Mesendoderm (in vitro differentiated cells): ENCODE results near the gene CAMTA1.

Source experiments
- DNase-seq: peaks from one replicate; pipeline ENCODE4 v3.0.0; 2013
- H2AK5ac ChIP-seq: 2 replicates; pipeline ENCODE4 v1.6.1; 2013; ENCODE audit warnings: low read length, inconsistent platforms
- H2BK120ac ChIP-seq: 2 replicates; pipeline ENCODE4 v1.6.1; 2013; ENCODE audit warnings: low read depth, mild to moderate bottlenecking, low read length, moderate library complexity, mixed read lengths
- H2BK15ac ChIP-seq: replicated peaks from 2 replicates; pipeline ENCODE4 v1.6.1; 2013; ENCODE audit warnings: low read depth, mild to moderate bottlenecking, moderate library complexity
- H2BK5ac ChIP-seq: 2 replicates; pipeline ENCODE4 v1.6.1; 2013; ENCODE audit warnings: low read length, inconsistent platforms
- H3K18ac ChIP-seq: 2 replicates; pipeline ENCODE4 v1.6.1; 2013; ENCODE audit warnings: mild to moderate bottlenecking, low read length, mixed read lengths
- H3K23ac ChIP-seq: one replicate; pipeline ENCODE4 v1.6.1; 2013; ENCODE audit warnings: low read length
- H3K27ac ChIP-seq: 2 replicates; pipeline ENCODE4 v1.5.1; 2013; ENCODE audit warnings: low read depth, mild to moderate bottlenecking, inconsistent platforms, low read length, moderate library complexity
- H3K27me3 ChIP-seq: 2 replicates; pipeline ENCODE4 v1.6.1; 2013; ENCODE audit warnings: low read length, control low read depth, mild to moderate bottlenecking, inconsistent platforms; ENCODE audit not compliant: insufficient read depth, poor library complexity
- H3K36me3 ChIP-seq: 2 replicates; pipeline ENCODE4 v1.6.1; 2013; ENCODE audit warnings: low read length, inconsistent platforms; ENCODE audit not compliant: control insufficient read depth, insufficient read depth
- H3K4ac ChIP-seq: one replicate; pipeline ENCODE4 v1.6.1; 2013; ENCODE audit warnings: low read depth, mild to moderate bottlenecking, low read length, moderate library complexity
- H3K4me1 ChIP-seq: 2 replicates; pipeline ENCODE4 v1.6.1; 2013; ENCODE audit warnings: low read depth, low read length, inconsistent platforms; ENCODE audit not compliant: control insufficient read depth
- H3K4me2 ChIP-seq: 2 replicates; pipeline ENCODE4 v1.6.1; 2013; ENCODE audit warnings: low read length
- H3K4me3 ChIP-seq: 2 replicates; pipeline ENCODE4 v1.5.1; 2013; ENCODE audit warnings: mild to moderate bottlenecking, low read length
- H3K56ac ChIP-seq: one replicate; pipeline ENCODE4 v1.6.1; 2013; ENCODE audit warnings: low read length
- H3K79me1 ChIP-seq: 2 replicates; pipeline ENCODE4 v1.6.1; 2013; ENCODE audit warnings: low read length, inconsistent platforms
- H3K79me2 ChIP-seq: 2 replicates; pipeline ENCODE4 v1.6.1; 2013; ENCODE audit warnings: mild to moderate bottlenecking, low read length; ENCODE audit not compliant: control insufficient read depth, insufficient read depth
- H3K9ac ChIP-seq: 2 replicates; pipeline ENCODE4 v1.6.1; 2013; ENCODE audit warnings: low read length, inconsistent platforms
- H4K5ac ChIP-seq: one replicate; pipeline ENCODE4 v1.6.1; 2013; ENCODE audit warnings: low read length
- H4K8ac ChIP-seq: one replicate; pipeline ENCODE4 v1.6.1; 2013; ENCODE audit warnings: low read depth, mild to moderate bottlenecking, control low read depth, low read length, moderate library complexity
- WGBS: extraction: QIAGEN DNeasy Blood & Tissue Kit; methylation state at CpG from one replicate; pipeline ENCODE4 v1.1.7; 2013; ENCODE audit warnings: low lambda C conversion rate, missing lambda C conversion rate; ENCODE audit not compliant: insufficient coverage; ENCODE audit errors: extremely low coverage; 5-methylcytosine and 5-hydroxymethylcytosine counted together

CAMTA1 gene

GRCh38 chr1:6957341-6957740 is 172.1 kb downstream of the CAMTA1 start:
- Histone ChIP-seq H2BK15ac (no peak overlapping the region), H2BK120ac (no peak overlapping the region), H3K4me3 (no peak overlapping the region), H3K36me3 (no peaks in the 10 kb centered on the region), H3K23ac (no peak overlapping the region), H2AK5ac (no peak overlapping the region), H3K27ac (no peak overlapping the region), H3K4me2 (no peak overlapping the region), H3K4ac (no peak overlapping the region), H2BK5ac (no peak overlapping the region), H3K18ac (no peak overlapping the region), H3K79me2 (no peaks in the 10 kb centered on the region), H3K56ac (no peak overlapping the region), H3K4me1 (no peaks in the 10 kb centered on the region), H3K27me3 (no peaks in the 10 kb centered on the region), H4K8ac (no peak overlapping the region), H3K9ac (no peak overlapping the region), H4K5ac (no peak overlapping the region), H3K79me1 (no peaks in the 10 kb centered on the region)
- DNase-seq = no peak
- WGBS = no CpG with 5 or more reads among the region's 5 CpGs

GRCh38 chr1:6958407-6959030 is 173.3 kb downstream of the CAMTA1 start:
- DNase-seq = no peak

GRCh38 chr1:6959491-6959890 is 174.2 kb downstream of the CAMTA1 start:
- no peak overlapping the region for H3K4ac ChIP-seq
- H3K27ac ChIP-seq = no peak overlapping the region
- no peak overlapping the region for H3K18ac ChIP-seq
- H4K5ac ChIP-seq = no peak overlapping the region
- H3K56ac ChIP-seq = no peak overlapping the region
- no peak overlapping the region for H2BK5ac ChIP-seq
- no peak overlapping the region for H3K4me2 ChIP-seq
- H3K36me3 ChIP-seq = no peaks in the 10 kb centered on the region
- H3K79me2 ChIP-seq = no peaks in the 10 kb centered on the region
- no peaks in the 10 kb centered on the region for H3K27me3 ChIP-seq
- H3K9ac ChIP-seq = no peak overlapping the region
- no peaks in the 10 kb centered on the region for H3K4me1 ChIP-seq
- H3K79me1 ChIP-seq = no peaks in the 10 kb centered on the region
- no CpG with 5 or more reads among the region's 8 CpGs for WGBS
- H2BK120ac ChIP-seq = no peak overlapping the region
- H2AK5ac ChIP-seq = no peak overlapping the region
- DNase-seq = no peak
- no peak overlapping the region for H3K23ac ChIP-seq
- no peak overlapping the region for H2BK15ac ChIP-seq
- H4K8ac ChIP-seq = no peak overlapping the region
- no peak overlapping the region for H3K4me3 ChIP-seq

More at GRCh38 chr1:6958407-6959030, 173.3 kb downstream of the CAMTA1 start:
- H2BK5ac ChIP-seq = no peak overlapping the region
- no peak overlapping the region for H3K4ac ChIP-seq
- H3K79me2 ChIP-seq = no peaks in the 10 kb centered on the region
- H2BK120ac ChIP-seq = no peak overlapping the region
- no peak overlapping the region for H3K4me2 ChIP-seq
- H3K79me1 ChIP-seq = no peaks in the 10 kb centered on the region
- H3K18ac ChIP-seq = no peak overlapping the region
- 100% methylated on average over 3 of the region's 15 CpGs for WGBS
- H3K36me3 ChIP-seq = no peaks in the 10 kb centered on the region
- no peak overlapping the region for H3K56ac ChIP-seq
- H3K27ac ChIP-seq = no peak overlapping the region
- no peak overlapping the region for H2BK15ac ChIP-seq
- H2AK5ac ChIP-seq = no peak overlapping the region
- no peak overlapping the region for H3K4me3 ChIP-seq
- H3K4me1 ChIP-seq = no peaks in the 10 kb centered on the region
- no peak overlapping the region for H3K23ac ChIP-seq
- no peak overlapping the region for H3K9ac ChIP-seq
- no peaks in the 10 kb centered on the region for H3K27me3 ChIP-seq
- no peak overlapping the region for H4K8ac ChIP-seq
- no peak overlapping the region for H4K5ac ChIP-seq

- WGBS = no CpG with 5 or more reads among the region's 12 CpGs
- H3K27ac ChIP-seq = no peak overlapping the region
- no peaks in the 10 kb centered on the region for H3K36me3 ChIP-seq
- H3K18ac ChIP-seq = no peak overlapping the region
- H2BK120ac ChIP-seq = no peak overlapping the region
- no peaks in the 10 kb centered on the region for H3K4me1 ChIP-seq
- H3K79me2 ChIP-seq = no peaks in the 10 kb centered on the region
- H4K5ac ChIP-seq = no peak overlapping the region
- no peak overlapping the region for H2BK5ac ChIP-seq
- H3K4me3 ChIP-seq = no peak overlapping the region
- no peak overlapping the region for H3K4me2 ChIP-seq
- H3K9ac ChIP-seq = no peak overlapping the region
- H2BK15ac ChIP-seq = no peak overlapping the region
- no peaks in the 10 kb centered on the region for H3K27me3 ChIP-seq
- H4K8ac ChIP-seq = no peak overlapping the region
- no peak overlapping the region for H3K23ac ChIP-seq
- no peak overlapping the region for H3K4ac ChIP-seq
- H3K79me1 ChIP-seq = no peaks in the 10 kb centered on the region
- no peak overlapping the region for H2AK5ac ChIP-seq
- DNase-seq = no peak
- no peak overlapping the region for H3K56ac ChIP-seq
Observed at GRCh38 chr1:6960291-6960811, 175.1 kb downstream of the CAMTA1 start.

GRCh38 chr1:6960860-6961259 is 175.6 kb downstream of the CAMTA1 start:
- no peak overlapping the region for H2BK15ac ChIP-seq
- no peak overlapping the region for H4K5ac ChIP-seq
- no peaks in the 10 kb centered on the region for H3K4me1 ChIP-seq
- no peak overlapping the region for H2AK5ac ChIP-seq
- H2BK5ac ChIP-seq = no peak overlapping the region
- no peak overlapping the region for H3K9ac ChIP-seq
- no peaks in the 10 kb centered on the region for H3K27me3 ChIP-seq
- H3K4ac ChIP-seq = no peak overlapping the region
- H3K23ac ChIP-seq = no peak overlapping the region
- no peak overlapping the region for H2BK120ac ChIP-seq
- no peak overlapping the region for H3K18ac ChIP-seq
- no peak overlapping the region for H3K27ac ChIP-seq
- no CpG with 5 or more reads among the region's 3 CpGs for WGBS
- H3K36me3 ChIP-seq = no peaks in the 10 kb centered on the region
- no peak overlapping the region for H3K4me3 ChIP-seq
- H3K79me1 ChIP-seq = no peaks in the 10 kb centered on the region
- H3K79me2 ChIP-seq = no peaks in the 10 kb centered on the region
- DNase-seq = no peak
- no peak overlapping the region for H3K4me2 ChIP-seq
- no peak overlapping the region for H3K56ac ChIP-seq
- H4K8ac ChIP-seq = no peak overlapping the region

- no peaks in the 10 kb centered on the region for H3K79me2 ChIP-seq
- H4K8ac ChIP-seq = no peak overlapping the region
- no peak overlapping the region for H2BK5ac ChIP-seq
- no CpG with 5 or more reads among the region's 13 CpGs for WGBS
- H3K9ac ChIP-seq = no peak overlapping the region
- H3K36me3 ChIP-seq = no peaks in the 10 kb centered on the region
- H3K18ac ChIP-seq = no peak overlapping the region
- no peak overlapping the region for H3K4me2 ChIP-seq
- no peak overlapping the region for H3K4ac ChIP-seq
- H3K79me1 ChIP-seq = no peaks in the 10 kb centered on the region
- H2BK120ac ChIP-seq = no peak overlapping the region
- H3K27me3 ChIP-seq = no peaks in the 10 kb centered on the region
- peak overlapping the region; percentile 65 for H3K56ac ChIP-seq
- H4K5ac ChIP-seq = no peak overlapping the region
- no peak overlapping the region for H2AK5ac ChIP-seq
- no peak overlapping the region for H2BK15ac ChIP-seq
- DNase-seq = no peak
- H3K4me3 ChIP-seq = no peak overlapping the region
- H3K27ac ChIP-seq = no peak overlapping the region
- peak overlapping the region; percentile 6 for H3K23ac ChIP-seq
- no peaks in the 10 kb centered on the region for H3K4me1 ChIP-seq
Observed at GRCh38 chr1:6961289-6961688, 176.0 kb downstream of the CAMTA1 start.
